DMS53 treated with DMSO at 0.1 percent for 48 hours (cell line): ENCODE results near the gene GNB2.

ENCODE experiments used
- DNase-seq: peaks from one replicate; lab custom pipeline; 2025; ENCODE audit not compliant: unreplicated experiment; lab: John Stamatoyannopoulos, UW

The GNB2 gene

DNA sequence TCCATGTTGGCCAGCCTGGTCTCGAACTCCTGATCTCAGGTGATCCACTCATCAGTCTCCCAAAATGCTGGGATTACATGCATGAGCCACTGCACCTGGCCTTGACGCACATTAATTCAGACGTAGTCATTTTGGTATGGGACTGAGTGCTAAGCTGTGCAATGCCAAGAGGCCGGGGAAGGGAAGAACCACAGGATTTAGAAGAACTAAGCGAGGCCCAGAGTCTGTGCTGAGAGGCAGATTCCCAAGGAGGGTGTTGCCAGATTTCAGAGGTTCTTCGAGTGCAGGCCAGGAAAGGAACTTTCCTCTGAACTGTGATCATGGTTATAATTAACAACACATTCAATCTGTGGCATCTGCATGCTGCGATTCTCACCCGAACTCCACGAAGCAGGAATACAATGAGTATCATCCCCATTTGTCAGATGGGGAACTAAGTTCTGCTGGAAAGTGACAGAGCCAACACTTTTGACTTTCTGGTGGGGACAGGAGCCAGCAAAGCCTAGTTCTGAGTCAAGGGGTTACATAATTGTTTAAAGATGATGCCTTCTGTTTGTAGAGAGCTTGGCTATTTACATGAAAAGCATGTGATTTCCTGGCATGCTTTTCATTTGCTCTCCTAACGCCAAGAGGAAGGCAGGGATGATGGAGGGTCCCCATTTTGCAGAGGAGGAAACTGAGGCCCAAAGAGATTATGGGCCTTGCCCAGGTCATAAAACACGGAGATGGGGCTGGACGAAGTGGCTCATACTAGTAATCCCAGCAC is 53.6 kb downstream of the GNB2 start:
- DNase-seq: no peak

DNA sequence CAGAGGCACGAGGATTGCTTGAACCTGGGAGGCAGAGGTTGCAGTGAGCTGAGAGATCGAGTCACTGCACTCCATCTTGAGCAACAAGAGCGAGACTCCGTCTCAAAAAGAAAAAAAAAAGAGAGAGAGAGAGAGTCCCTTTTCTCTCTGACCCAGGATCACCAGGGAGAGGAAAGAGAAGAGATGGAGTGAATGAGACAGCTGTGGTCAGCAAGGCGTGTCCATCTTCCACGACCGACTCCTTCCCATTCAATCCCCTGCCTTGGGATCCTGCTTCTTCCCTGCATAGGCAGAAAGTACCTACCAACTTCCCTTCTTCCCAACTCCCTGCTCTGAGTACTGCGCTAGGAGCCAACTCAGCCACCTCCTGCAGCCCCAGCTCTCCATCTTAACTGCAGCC is 54.7 kb downstream of the GNB2 start:
- DNase-seq: no peak
